Renal cortex interstitium (tissue), 11 donors: ENCODE results near the gene SEMA6B. TPM values are rescaled to one million over a fixed set of nuclear protein-coding genes. Genes with fewer than 3 reads are reported as not detected.
"Not testable (repeated sequence)": the region's sequence is repeated elsewhere in the genome, so short reads cannot be mapped to it uniquely, and the experiment has no call there.

Experiments used
- DNase-seq, 11 donors: peaks; one replicate each; pipeline ENCODE4 v3.0.0-alpha.2; 2013; ENCODE audit warnings: low read depth in 9 of 11, low spot score in 4 of 11; ENCODE audit errors: extremely low read depth in 1 of 11
- polyA plus RNA-seq, 3 donors: library from polyadenylated mRNA; unstranded; fragments of 120-200 nt; gene quantifications; one replicate each; pipeline ENCODE4 v1.2.1, GENCODE V29; 2013; ENCODE audit not compliant: insufficient read length in 3 of 3

The SEMA6B gene
- polyA plus RNA-seq, 3 donors = 1.6 to 3.7 (median 3.2) TPM

GRCh38 chr19:4534836-4535658, 24.4 kb downstream of the SEMA6B start, which contains the start of gene PLIN5:
Gene PLIN5 (minus strand): TSS chr19:4535224. CDS start chr19:4534074, 1,150 bp downstream.
- DNase-seq = peak; percentile 47 to 81 (median 67)

DNA sequence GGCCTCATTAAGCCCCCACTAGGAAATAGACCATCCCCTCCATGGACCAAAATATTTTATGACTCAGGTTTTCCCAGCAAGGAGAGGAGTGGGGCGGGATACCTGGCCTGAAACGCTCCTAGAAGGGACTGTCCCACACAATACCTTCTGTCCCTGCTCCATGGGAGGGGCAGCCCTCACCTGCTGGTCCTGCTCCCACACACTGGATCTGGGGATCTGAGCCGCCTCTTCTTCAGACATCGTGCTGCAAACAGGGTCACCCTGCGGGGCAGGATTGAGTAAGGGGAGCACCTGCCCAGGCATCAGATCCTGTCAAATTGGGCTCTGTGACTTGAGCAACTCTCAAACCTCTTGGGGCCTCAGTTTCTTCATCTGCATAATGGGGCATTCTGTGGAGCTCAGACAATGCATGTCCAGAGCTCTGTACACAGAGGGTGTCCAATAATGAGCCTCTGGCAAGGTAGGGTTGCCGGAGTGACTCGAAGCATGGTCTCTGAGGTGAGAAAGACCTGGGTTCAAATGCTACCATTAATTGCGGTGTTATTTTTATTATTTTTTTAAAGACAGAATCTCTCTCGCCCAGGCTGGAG, 25.6 kb downstream of the SEMA6B start:
- no peak for DNase-seq

GRCh38 chr19:4533334-4533733, 26.1 kb downstream of the SEMA6B start:
- no peak for DNase-seq

DNA sequence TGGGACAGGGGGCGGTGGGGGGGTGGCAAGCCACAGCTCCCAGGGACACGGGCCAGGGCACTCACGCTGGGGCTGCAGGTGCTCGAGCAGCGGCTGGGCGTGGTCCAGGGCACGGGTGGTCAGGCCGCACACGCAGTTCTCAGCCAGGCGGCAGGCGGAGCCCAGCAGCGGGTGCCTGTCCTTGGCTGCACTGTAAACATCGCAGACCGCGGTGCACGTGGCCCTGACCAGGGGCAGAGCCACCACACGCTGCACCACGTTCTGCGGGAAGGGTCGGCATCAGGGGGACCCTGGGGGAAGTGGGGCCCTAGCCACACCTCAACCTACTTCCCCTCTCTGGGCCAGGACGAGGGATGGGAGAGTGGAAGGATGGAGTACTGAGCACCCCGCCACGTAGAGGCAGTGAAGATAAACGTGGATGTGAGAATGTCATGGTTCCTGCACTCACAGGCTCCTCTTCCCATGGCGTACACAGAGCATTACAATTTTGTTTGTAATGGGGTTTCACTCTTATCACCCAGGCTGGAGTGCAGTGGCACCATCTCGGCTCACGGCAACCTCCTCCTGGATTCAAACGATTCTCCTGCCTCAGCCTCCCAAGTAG, 27.8 kb downstream of the SEMA6B start:
- DNase-seq = no peak

DNA sequence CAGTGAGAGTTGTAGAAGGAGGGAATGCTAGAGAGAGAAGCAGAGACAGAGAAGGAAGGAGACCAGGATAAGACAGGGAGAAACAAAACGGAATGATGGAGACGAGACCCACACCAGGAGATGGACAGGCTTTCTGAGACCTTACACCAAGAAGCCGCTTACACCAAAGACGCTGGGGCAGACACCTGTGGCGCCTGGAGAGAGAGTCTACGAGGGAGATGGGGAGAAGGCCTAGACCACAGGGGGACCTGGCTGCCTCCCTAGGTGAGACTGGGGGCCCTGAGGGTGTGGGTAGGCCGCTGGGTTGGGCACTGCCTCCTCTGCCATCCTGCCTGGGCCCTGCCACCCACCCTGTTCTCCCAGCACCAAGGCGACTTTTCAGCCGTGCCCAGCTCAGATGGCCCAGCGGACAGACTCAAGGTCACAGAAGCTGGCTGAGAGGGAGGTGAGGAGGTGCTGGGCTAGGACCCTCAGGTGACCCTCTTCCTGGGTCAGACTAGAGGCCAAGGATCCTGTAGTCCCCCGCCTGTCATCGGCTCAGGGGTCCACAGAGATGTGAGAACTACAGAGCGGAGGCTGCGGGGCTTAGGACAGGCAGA, 29.5 kb downstream of the SEMA6B start:
- DNase-seq = no peak

DNA sequence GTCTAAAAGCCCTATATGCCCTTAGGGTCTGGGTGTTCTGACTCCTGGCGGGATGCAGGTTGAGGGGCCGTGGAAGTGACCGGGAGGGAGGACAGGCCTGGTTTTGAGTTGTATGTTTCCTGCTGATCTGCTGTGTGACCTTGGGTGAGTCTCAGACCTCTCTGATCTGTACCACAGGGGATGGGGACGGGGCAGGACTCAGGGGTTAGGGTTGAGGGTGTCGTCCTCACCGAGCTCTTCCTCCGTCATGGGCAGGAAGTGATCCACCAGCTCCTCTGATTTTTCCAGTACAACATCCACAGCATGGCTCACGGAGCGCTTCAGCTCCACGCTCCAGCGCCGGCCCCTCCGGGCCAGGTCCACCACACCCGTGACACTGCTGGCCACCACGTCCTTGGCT, 30.6 kb downstream of the SEMA6B start:
- no peak for DNase-seq

- not testable (repeated sequence) for DNase-seq
Observed at GRCh38 chr19:4527377-4527776, 32.1 kb downstream of the SEMA6B start.

DNA sequence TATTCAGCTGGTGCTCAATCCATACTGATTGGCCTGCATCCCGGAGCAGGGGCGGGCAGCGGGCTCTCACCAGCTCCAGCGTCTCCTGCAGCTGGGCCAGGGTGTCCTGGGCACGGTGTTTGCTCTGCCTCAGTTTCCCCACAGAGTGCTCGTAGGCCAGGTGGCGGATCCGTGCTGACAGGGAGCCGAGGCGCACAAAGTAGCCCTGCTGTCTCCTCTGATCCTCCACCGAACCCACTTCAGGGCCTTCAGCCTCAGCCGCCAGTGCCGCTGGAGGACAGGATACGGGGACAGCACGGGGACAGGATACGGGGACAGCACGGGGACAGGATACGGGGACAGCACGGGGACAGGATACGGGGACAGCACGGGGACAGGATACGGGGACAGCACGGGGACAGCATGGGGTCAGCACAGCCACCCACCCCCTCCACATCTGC, 33.9 kb downstream of the SEMA6B start:
- DNase-seq = no peak

DNA sequence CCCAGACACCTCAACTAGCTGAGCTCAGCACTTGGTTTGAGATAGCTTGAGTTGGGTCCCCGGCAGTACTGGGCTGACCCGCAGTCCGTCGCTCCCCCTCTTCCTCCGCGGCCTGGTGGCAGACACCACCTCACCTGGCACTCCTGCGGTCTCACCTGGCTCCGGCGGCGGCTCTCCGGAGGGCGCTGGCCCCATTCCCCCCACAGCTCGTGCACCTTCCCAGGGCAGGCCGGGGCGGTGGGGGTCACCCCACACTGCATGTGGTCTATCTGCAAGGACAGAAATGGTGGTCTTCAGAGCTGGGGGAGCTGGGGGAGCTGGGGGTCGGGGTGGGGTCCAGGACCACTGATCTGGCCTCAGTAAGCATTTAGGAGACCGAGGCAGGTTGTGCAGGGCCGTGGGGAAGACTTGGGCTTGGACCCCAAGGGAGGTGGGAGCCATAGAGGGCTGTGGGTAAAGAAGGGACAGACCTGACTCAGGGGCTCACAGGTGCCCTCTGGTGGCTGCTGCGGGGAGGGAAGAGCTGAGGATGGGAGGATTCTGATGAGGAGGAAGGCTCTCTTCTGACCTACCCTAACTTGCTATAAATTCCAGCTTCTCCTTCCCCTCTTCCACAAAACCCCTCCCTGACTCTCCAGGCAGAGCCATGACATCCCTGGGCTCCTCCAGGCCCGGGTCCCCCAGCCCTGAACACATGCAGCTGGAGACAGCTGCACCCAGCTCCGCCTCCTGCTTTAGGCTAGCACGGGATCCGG, 34.5 kb downstream of the SEMA6B start:
- peak in 1 of 11 donors; percentile 11 for DNase-seq

GRCh38 chr19:4523306-4524110, 36.0 kb downstream of the SEMA6B start:
- no peak for DNase-seq

- DNase-seq = no peak
Observed at GRCh38 chr19:4522291-4523002, 37.0 kb downstream of the SEMA6B start.

GRCh38 chr19:4521888-4522242, 37.6 kb downstream of the SEMA6B start:
- no peak for DNase-seq

DNA sequence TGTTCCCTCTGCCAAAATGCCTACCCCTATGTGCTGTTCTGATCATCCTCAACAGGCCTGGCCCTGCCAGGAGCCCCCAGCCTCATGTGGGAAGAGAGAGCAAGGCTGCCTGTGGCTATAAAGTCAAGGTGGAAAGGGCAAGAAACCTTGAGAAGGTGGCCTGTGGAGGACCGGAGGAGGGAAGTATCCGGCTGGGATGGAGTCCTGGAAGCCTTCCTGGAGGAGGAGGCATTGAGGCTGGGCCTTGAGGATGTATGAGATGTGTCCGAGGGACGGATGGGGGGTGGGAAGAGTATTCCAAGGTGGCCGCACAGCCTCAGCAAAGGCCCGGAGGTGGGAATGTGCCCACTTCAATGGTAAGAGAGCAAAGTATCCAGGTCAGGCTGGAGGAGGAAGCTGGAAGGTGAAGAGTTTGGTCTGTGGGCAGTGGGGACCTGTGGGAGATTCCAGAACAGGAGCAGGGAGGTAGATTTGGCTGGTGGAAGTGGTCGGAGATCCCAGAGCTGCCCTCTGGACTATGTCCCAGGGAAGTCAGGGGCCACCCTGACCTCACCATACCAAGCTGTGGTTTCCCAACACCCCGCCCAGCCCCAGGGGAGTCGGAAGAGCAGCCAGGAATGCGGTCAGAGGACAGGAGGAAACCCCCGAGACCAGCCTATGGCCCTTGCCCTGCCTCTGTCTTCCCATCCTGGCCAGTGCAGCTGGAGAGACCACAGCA, 38.2 kb downstream of the SEMA6B start:
- DNase-seq = no peak

- no peak for DNase-seq
Observed at GRCh38 chr19:4519521-4520277, 39.8 kb downstream of the SEMA6B start.

DNA sequence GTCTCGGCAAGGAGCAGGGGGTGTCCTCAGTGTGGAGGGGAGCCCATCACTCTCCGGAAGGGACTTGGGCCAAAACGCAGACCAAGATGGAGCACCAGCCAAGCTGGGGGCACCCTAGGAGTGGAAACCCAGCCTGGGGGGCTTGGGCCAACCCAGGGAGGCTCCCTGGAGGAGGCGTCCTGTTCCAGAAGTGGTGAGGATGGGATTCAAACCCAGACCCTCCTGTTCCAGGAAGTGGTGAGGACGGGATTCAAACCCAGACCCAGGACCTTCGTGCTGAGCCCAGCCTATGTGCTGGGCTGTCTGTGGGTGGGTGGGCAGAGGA, 40.4 kb downstream of the SEMA6B start:
- no peak for DNase-seq

DNA sequence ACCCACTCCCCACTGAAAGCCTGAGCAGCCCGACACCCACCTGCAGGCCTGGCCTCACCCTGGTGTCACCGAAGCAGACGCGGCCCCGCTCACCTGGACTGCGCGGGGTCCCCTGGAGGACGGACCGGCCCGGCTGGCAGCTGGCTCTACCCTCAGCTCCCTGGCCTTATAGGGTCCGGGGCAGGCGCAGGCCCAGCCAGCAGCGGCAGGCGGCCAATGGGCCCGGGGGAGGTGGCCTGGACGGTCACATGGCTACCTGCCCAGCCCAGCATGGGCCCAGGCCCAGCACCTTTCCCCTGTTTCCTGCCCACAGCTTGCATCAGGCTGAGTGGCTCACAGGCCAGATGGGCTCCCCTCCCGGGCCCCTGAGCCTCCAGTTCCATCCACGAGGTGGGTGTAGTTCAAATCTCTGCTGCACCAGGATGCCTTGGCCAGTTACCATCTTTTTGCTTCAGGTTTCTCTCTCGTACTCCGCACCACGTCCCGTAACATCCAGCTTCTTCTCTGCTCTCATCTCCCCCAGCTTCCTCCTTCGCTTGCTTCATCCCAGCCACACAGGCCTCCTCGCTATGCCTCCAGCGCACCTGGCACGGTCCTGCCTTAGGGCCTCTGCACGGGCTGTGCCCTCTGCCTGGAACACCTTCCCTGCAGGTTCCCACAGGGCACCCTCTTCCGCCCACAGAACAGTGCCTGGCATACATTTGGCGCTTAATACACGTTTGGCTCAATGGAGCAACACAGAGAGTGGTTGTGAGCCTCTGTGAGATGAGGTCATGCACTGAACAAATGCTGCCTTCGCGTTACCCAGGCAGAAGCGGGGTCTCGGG, 40.9 kb downstream of the SEMA6B start, which contains the start of gene PLIN4:
TSS of gene PLIN4 (minus strand) at position 142 of the 827 bp plus-strand sequence. CDS start 214 bp downstream, outside the sequence.
- DNase-seq = no peak
